OCI-LY7 (cell line): ENCODE results near the gene SERP2. TPM values are rescaled to one million over a fixed set of nuclear protein-coding genes. Genes with fewer than 3 reads are reported as not detected.
"Not testable (repeated sequence)": the region's sequence is repeated elsewhere in the genome, so short reads cannot be mapped to it uniquely, and the experiment has no call there.

Source experiments
- Bru-seq: library from RNA; stranded (reverse); fragments of 400-500 nt; gene quantifications from one replicate; lab custom pipeline; 2021; lab: Mats Ljungman, UMichigan
- BruChase-seq, 2 experiments: library from RNA; stranded (reverse); fragments of 400-500 nt; gene quantifications; one replicate each; lab custom pipeline; 2021; lab: Mats Ljungman, UMichigan
- BruUV-seq: library from RNA; stranded (reverse); fragments of 400-500 nt; replicated peaks from 2 replicates; lab custom pipeline; 2021; lab: Mats Ljungman, UMichigan
- CTCF ChIA-PET: fragments of 300-600 bp; sonication (Branson Sonifier 250); formaldehyde crosslinking; loops from one replicate; lab custom pipeline; 2022; ENCODE audit warnings: antibody characterized with exemption; ENCODE audit not compliant: unreplicated experiment; lab: Charles Lee
- POLR2A ChIA-PET: fragments of 300-600 bp; sonication (Branson Sonifier 250); formaldehyde crosslinking; loops from one replicate; lab custom pipeline; 2022; ENCODE audit warnings: antibody characterized with exemption; lab: Charles Lee
- DNase-seq: peaks from one replicate; pipeline ENCODE4 v3.0.0-alpha.2; 2015; ENCODE audit warnings: low spot score
- H2AFZ ChIP-seq: fragments of 200-600 bp; sonication (generic), shearing (Covaris generic); 2 replicates; pipeline ENCODE4 v1.6.1; 2014; ENCODE audit warnings: mild to moderate bottlenecking, antibody characterized with exemption, low read length, moderate library complexity
- H3K27ac ChIP-seq: fragments of 200-600 bp; sonication (generic); 2 replicates; pipeline ENCODE4 v1.5.1; 2014; ENCODE audit warnings: mixed run types, low read depth, mild to moderate bottlenecking, moderate library complexity, low read length, inconsistent platforms; ENCODE audit not compliant: poor library complexity, severe bottlenecking
- H3K36me3 ChIP-seq: fragments of 200-600 bp; sonication (generic); 2 replicates; pipeline ENCODE4 v1.6.1; 2014; ENCODE audit warnings: mild to moderate bottlenecking, antibody characterized with exemption, low read length, moderate library complexity, mixed read lengths; ENCODE audit not compliant: insufficient read depth
- H3K4me1 ChIP-seq: fragments of 200-600 bp; sonication (generic); 2 replicates; pipeline ENCODE4 v1.5.1; 2014; ENCODE audit warnings: mild to moderate bottlenecking, low read length; ENCODE audit not compliant: insufficient read depth, poor library complexity, severe bottlenecking
- H3K4me2 ChIP-seq: fragments of 200-600 bp; sonication (generic); 2 replicates; pipeline ENCODE4 v1.6.1; 2014; ENCODE audit warnings: mild to moderate bottlenecking, low read length
- H3K4me3 ChIP-seq: fragments of 200-600 bp; sonication (generic); 2 replicates; pipeline ENCODE4 v1.5.1; 2014; ENCODE audit warnings: mild to moderate bottlenecking, low read depth, low read length; ENCODE audit not compliant: poor library complexity, severe bottlenecking
- H3K79me2 ChIP-seq: fragments of 200-600 bp; sonication (generic); 2 replicates; pipeline ENCODE4 v1.6.1; 2016; ENCODE audit warnings: low read depth, mild to moderate bottlenecking, low read length, moderate library complexity, mixed read lengths; ENCODE audit not compliant: insufficient read depth
- H3K9me2 ChIP-seq: fragments of 200-600 bp; sonication (generic); 2 replicates; pipeline ENCODE4 v1.6.1; 2016; ENCODE audit warnings: mild to moderate bottlenecking, low read length, mixed read lengths; ENCODE audit not compliant: insufficient read depth
- H3K9me3 ChIP-seq: fragments of 200-600 bp; sonication (generic); 2 replicates; pipeline ENCODE4 v1.6.1; 2014; ENCODE audit warnings: mild to moderate bottlenecking, mixed run types, low read length, mixed read lengths
- H4K20me1 ChIP-seq: fragments of 200-600 bp; sonication (generic); 2 replicates; pipeline ENCODE4 v1.6.1; 2014; ENCODE audit warnings: mild to moderate bottlenecking, antibody characterized with exemption, low read length, moderate library complexity, mixed read lengths; ENCODE audit not compliant: insufficient read depth
- EZH2phosphoT487 ChIP-seq: fragments of 200-600 bp; sonication (generic); IDR thresholded peaks from 2 replicates; pipeline ENCODE4 v1.6.1; 2018; ENCODE audit warnings: low read depth, borderline replicate concordance, mild to moderate bottlenecking, mixed run types, antibody characterized with exemption, low read length, moderate library complexity, mixed read lengths
- intact Hi-C: fragments of 100-400 bp; cut with micrococcal nuclease; formaldehyde crosslinking; loops from one replicate; pipeline ENCODE4 v1.10.0; 2022; ENCODE audit not compliant: unreplicated experiment
- long read RNA-seq: library from polyadenylated mRNA; stranded (forward); transcript quantifications from one replicate; pipeline ENCODE4 v2.0.0, GENCODE V29; 2022
- total RNA-seq, 2 experiments: library from RNA; depleted of rRNA in 1 of 2; stranded (reverse); fragments of >200 nt in 1 of 2; shearing (Covaris generic) in 1 of 2; gene quantifications; 2 replicates each; pipeline ENCODE4 v1.2.3, GENCODE V29; 2014 to 2022
- TF ChIP-seq, protein P1 (sequence below): fragments of 200-600 bp; sonication (generic); conservative IDR thresholded peaks from 2 replicates; pipeline ENCODE4 v1.5.1; 2014; ENCODE audit warnings: mild to moderate bottlenecking, antibody characterized with exemption, low read length, moderate library complexity, mixed read lengths

The SERP2 gene
- not detected in 2 replicates for total RNA-seq (2014; rRNA removed; shearing (Covaris generic))
- not detected in 2 replicates for total RNA-seq (2022)
- percentile 6 among the genes with signal in this experiment for Bru-seq, nascent RNA
- not detected for BruChase-seq, experiment 1, labeled RNA remaining after a 6-hour chase
- not detected for BruChase-seq, experiment 2, labeled RNA remaining after a 2-hour chase
- long read RNA-seq, result 0 reads

DNA sequence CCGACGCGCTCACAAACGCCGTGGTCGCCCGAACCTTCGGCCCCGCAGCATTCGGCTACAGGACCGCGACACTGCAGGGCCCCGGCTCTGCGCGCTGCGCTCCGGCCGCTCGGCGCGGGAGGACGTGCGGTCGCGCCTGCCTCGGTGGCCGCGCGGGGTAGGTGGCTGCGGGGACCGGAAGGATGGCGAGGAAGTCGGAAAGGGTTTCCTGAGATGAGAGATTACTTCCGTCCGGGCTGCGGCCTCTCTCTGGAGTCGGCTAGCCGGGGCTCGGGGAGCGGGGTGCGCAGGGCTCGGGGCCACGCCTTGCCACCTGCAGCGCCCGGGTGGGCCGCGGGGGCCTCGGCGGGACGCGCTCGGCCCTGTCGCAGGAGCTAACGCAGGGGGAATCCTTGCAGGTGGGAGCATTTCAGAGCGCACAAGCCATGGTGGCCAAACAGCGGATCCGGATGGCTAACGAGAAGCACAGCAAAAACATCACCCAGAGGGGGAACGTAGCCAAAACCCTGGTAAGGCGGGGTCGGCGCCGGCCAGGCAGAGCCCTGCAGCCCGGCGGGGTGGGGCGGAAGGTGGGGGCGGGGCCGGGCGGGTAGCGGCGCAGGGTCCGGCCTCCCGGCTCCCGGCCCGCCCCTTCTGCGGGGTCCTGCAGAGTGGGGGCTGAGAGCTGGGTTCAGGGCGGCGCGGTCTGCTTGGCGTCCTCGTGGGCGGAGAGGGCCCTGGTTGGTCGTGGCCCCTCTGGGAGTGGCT is at the start of gene SERP2:
TSS of gene SERP2 (plus strand) at position 224 of the 747 bp plus-strand sequence. CDS start at position 426, 202 bp downstream.
- Histone ChIP-seq H3K27ac (no peak within 1 kb of the TSS), H3K9me2 (no peaks in the 10 kb centered on the region), H2AFZ (no peak within 1 kb of the TSS), H3K4me1 (no peaks in the 10 kb centered on the region), H3K4me2 (no peak within 1 kb of the TSS), H3K36me3 (no peaks in the 10 kb centered on the region), H3K79me2 (no peaks in the 10 kb centered on the region), H4K20me1 (no peaks in the 10 kb centered on the region), H3K4me3 (no peak within 1 kb of the TSS), H3K9me3 (no peaks in the 10 kb centered on the region)
- no TSS peak for BruUV-seq
- ChIA-PET CTCF (no interaction called here), POLR2A (no interaction called here)
- TF ChIP-seq EZH2phosphoT487, result no peak
- TF ChIP-seq, protein P1, sequence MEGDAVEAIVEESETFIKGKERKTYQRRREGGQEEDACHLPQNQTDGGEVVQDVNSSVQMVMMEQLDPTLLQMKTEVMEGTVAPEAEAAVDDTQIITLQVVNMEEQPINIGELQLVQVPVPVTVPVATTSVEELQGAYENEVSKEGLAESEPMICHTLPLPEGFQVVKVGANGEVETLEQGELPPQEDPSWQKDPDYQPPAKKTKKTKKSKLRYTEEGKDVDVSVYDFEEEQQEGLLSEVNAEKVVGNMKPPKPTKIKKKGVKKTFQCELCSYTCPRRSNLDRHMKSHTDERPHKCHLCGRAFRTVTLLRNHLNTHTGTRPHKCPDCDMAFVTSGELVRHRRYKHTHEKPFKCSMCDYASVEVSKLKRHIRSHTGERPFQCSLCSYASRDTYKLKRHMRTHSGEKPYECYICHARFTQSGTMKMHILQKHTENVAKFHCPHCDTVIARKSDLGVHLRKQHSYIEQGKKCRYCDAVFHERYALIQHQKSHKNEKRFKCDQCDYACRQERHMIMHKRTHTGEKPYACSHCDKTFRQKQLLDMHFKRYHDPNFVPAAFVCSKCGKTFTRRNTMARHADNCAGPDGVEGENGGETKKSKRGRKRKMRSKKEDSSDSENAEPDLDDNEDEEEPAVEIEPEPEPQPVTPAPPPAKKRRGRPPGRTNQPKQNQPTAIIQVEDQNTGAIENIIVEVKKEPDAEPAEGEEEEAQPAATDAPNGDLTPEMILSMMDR, result no peak
- no peak for DNase-seq
- intact Hi-C loops, result no loop called here

DNA sequence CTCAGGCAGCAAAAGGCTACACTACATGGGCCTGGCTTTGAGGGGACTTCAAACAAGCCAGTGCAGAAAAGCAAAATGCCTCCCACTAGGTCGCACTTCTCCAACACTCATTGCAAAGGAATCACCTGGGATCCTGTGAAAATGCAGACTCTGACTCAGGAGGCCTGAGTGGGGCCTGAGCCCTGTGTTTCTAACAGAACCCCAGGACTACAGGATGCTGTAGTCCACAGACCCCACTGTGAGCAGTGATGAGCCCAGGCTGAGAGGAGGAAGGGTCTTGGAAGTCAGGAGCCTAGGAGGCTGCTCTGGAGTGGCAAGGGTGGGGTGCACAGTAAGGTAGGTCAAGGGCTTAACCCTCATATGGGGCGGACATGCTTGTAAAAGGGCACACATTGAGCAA is 46.7 kb upstream of the SERP2 start:
- Histone ChIP-seq H3K4me1 (no peaks in the 10 kb centered on the region), H2AFZ (no peak overlapping the region), H4K20me1 (no peaks in the 10 kb centered on the region), H3K4me3 (no peak overlapping the region), H3K27ac (no peak overlapping the region), H3K79me2 (no peaks in the 10 kb centered on the region), H3K9me3 (no peaks in the 10 kb centered on the region), H3K9me2 (no peaks in the 10 kb centered on the region), H3K36me3 (no peaks in the 10 kb centered on the region), H3K4me2 (no peak overlapping the region)
- CTCF ChIA-PET, result no interaction called here
- intact Hi-C loops, result no loop called here
- POLR2A ChIA-PET, result no interaction called here
- TF ChIP-seq, protein P1, result no peak
- TF ChIP-seq EZH2phosphoT487, result no peak
- no peak for DNase-seq
- no TSS peak for BruUV-seq

DNA sequence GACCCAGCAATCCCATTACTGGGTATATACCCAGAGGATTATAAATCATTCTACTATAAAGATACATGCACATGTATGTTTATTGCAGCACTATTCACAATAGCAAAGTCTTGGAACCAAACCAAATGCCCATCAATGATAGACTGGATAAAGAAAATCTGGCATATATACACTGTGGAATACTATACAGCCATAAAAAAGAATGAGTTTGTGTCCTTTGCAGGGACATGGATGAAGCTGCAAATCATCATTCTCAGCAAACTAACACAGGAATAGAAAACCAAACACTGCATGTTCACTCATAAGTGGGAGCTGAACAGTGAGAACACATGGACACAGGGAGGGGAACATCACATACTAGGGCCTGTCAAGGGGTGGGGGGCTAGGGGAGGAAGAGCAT is 44.6 kb upstream of the SERP2 start:
- BruUV-seq, H3K4me3 ChIP-seq, CTCF ChIA-PET, DNase-seq, H4K20me1 ChIP-seq, H3K36me3 ChIP-seq, H3K9me3 ChIP-seq, H2AFZ ChIP-seq, H3K4me2 ChIP-seq, H3K4me1 ChIP-seq, H3K27ac ChIP-seq, H3K9me2 ChIP-seq, intact Hi-C loops, H3K79me2 ChIP-seq: not testable (repeated sequence)
- POLR2A ChIA-PET, result interaction anchor here (0.6 to 0.7 kb wide), 2 partner anchors 32 to 55 kb away, joined by 3 to 4 read pairs; no protein-coding TSS in a partner anchor
